ENCODE results near the gene SIRT6.

The SIRT6 gene

DNA sequence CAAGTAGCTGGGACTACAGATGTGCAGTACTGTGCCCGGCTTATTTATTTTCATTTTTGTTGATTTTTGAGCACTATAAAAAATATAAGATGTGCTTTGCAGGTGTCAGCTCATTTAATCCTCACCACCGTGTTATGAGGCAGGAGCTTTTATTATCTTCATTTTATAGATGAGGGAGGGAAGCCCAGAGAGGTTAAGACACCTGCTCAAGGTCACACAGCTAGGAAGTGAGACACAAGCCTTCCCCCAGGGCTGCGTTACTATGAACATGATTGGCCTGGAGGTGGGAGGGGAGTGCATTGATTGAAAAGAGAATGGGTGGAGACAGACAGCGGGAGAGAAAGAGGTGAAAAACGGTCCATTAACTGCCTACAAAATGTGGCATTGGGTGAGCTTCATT is 7.3 kb upstream of the SIRT6 start:
- TF ChIP-seq, protein P1, sequence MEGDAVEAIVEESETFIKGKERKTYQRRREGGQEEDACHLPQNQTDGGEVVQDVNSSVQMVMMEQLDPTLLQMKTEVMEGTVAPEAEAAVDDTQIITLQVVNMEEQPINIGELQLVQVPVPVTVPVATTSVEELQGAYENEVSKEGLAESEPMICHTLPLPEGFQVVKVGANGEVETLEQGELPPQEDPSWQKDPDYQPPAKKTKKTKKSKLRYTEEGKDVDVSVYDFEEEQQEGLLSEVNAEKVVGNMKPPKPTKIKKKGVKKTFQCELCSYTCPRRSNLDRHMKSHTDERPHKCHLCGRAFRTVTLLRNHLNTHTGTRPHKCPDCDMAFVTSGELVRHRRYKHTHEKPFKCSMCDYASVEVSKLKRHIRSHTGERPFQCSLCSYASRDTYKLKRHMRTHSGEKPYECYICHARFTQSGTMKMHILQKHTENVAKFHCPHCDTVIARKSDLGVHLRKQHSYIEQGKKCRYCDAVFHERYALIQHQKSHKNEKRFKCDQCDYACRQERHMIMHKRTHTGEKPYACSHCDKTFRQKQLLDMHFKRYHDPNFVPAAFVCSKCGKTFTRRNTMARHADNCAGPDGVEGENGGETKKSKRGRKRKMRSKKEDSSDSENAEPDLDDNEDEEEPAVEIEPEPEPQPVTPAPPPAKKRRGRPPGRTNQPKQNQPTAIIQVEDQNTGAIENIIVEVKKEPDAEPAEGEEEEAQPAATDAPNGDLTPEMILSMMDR (IDR thresholded peaks at IDR 0.05; ENCODE audit: extremely low read depth, insufficient read depth, missing control alignments) = no peak
- DNase-seq (ENCODE audit: low spot score) = no peak
- in situ Hi-C loops (cut with MboI; ENCODE audit: low pct_unique_long_range_greater_than_20kb, low sequenced_read_pairs, unreplicated experiment) = no loop called here

DNA sequence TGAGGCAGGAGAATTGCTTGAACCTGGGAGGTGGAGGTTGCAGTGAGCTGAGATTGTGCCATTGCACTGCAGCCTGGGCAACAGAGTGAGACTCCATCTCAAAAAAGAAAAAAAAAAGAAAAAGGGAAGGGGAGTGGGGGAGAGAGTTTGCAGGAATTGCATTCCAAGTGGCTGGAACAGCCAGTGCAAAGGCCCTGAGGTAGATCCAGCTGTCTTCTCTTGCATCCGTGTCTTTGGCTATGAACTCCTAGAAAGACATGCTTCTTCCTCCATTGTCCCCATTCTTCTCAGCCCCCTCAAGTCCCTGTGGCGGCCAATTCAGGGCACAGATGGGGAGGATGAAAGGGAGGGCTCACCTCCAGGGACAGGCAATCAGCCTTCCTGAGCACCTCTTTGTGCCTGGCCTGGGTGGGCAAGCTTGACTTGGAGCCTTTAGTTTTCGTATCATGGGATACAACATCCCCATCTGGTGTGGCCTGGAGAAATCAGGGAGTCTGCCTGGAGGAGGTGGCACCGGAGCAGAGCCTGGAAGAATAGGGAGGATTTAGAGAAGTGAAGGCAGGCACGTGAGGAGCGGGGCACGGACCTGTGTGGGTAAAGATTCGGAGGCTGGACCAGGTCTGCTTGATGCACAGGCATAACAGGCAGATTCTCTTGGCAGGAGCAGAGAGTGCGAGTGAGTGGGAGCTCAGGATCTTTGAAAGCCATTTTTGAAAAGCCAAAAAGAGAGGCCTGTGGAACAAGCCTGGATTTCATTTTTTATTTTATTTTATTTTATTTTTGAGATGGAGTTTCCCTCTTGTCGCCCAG is 5.2 kb upstream of the SIRT6 start:
- TF ChIP-seq, protein P1 (IDR thresholded peaks at IDR 0.05; ENCODE audit: extremely low read depth, insufficient read depth, missing control alignments) = no peak
- in situ Hi-C loops (cut with MboI; ENCODE audit: low pct_unique_long_range_greater_than_20kb, low sequenced_read_pairs, unreplicated experiment) = no loop called here

DNA sequence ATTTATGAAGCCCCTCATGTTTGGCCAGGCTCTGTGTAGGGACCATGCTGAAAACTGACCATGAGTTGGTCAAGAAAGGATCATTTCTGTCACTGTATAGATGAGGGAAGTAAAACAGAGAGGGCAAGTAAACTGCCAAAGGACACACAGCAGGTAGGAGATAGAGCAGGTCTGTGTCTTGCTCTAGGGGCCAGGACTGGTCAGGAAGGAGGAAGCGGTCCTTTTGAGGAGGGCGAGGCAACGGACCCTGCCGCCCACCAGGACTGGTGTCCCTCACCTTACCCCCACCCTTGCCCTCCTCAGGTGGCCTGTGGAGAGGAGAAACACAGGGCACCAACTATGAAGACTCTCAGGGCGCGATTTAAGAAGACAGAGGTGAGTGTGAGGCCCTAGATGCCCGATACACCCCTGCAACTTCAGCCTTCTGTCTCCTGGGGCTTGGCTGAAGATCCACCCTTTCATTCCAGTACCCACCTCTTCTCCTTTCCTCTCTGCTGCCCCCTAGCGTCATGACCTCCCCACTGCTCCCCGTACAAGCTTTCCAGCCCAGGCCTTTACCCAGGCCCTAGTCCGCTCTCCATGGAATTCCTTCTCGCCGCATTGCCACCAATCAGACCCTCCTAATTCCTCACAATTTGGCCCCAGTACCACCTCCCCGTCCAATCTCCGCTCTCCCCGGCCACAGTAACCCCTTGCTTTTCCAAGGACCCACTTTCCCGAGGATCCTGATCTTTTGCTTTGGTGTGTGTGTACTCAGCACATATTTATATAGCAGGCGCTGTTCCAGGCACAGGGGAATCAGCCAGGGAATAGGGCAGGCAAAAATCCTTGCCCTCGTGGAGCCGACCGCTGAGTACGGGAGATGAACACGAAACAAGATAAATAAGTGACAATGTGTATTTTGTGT is 4.0 kb upstream of the SIRT6 start:
- TF ChIP-seq, protein P1 (IDR thresholded peaks at IDR 0.05; ENCODE audit: extremely low read depth, insufficient read depth, missing control alignments) = peak; percentile 79
- in situ Hi-C loops (cut with MboI; ENCODE audit: low pct_unique_long_range_greater_than_20kb, low sequenced_read_pairs, unreplicated experiment) = no loop called here
- peak; percentile 87 for DNase-seq (ENCODE audit: low spot score)

More for the DNA sequence above, 5.2 kb upstream of the SIRT6 start:
- no peak for DNase-seq (ENCODE audit: low spot score)

GRCh38 chr19:4185413-4186086 is 3.2 kb upstream of the SIRT6 start:
- DNase-seq (ENCODE audit: low spot score) = no peak
- TF ChIP-seq, protein P1 (IDR thresholded peaks at IDR 0.05; ENCODE audit: extremely low read depth, insufficient read depth, missing control alignments) = no peak
- in situ Hi-C loops (cut with MboI; ENCODE audit: low pct_unique_long_range_greater_than_20kb, low sequenced_read_pairs, unreplicated experiment) = no loop called here

- TF ChIP-seq, protein P1 (IDR thresholded peaks at IDR 0.05; ENCODE audit: extremely low read depth, insufficient read depth, missing control alignments) = no peak
- no peak for DNase-seq (ENCODE audit: low spot score)
- in situ Hi-C loops (cut with MboI; ENCODE audit: low pct_unique_long_range_greater_than_20kb, low sequenced_read_pairs, unreplicated experiment) = no loop called here
Observed at GRCh38 chr19:4184718-4185352, 2.5 kb upstream of the SIRT6 start.

Measured in GM13977 (cell line).